ENCODE measurements around the gene MARCHF10. TPM values are rescaled to one million over a fixed set of nuclear protein-coding genes. Genes with fewer than 3 reads are reported as not detected.

The MARCHF10 gene
- total RNA-seq, 2 experiments from 2014 or later, result not detected

DNA sequence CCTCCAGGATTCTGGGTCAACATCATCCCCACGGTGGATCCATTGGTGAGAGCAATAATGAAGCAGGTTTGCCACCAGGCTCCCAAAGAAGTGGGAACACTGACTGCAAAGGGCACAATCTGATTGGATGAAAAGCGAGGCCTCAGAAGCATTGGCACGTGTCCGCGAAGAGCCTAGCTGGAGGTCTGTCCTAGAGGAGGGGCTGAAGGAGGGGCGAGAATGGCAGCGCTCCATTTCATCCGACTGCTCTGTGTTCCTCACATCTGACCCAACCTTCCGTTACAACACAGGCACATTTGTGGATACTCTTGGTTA is 100.7 kb downstream of the MARCHF10 start:
- no peak for DNase-seq
- H3K27ac Mint-ChIP-seq, result no peak overlapping the region
- H3K27me3 Mint-ChIP-seq, result peaks cover 18% of the 10 kb centered on the region
- POLR2A ChIA-PET, result interaction anchor here (0.6 kb wide), 1 partner anchor 19 kb away, joined by 3 read pairs; no protein-coding TSS in a partner anchor
- TF ChIP-seq CTCF (IDR thresholded peaks at IDR 0.05), result no peak
- intact Hi-C loops (cut with micrococcal nuclease), result no loop called here
- H3K36me3 Mint-ChIP-seq (ENCODE audit: low read depth), result no peaks in the 10 kb centered on the region
- H3K9me3 Mint-ChIP-seq, result peaks cover 4% of the 10 kb centered on the region
- H3K4me3 Mint-ChIP-seq, result no peak overlapping the region
- ATAC-seq, result no peak
- peaks cover 17% of the 10 kb centered on the region for H3K4me1 Mint-ChIP-seq (ENCODE audit: low read depth)
- CTCF ChIA-PET, result no interaction called here

DNA sequence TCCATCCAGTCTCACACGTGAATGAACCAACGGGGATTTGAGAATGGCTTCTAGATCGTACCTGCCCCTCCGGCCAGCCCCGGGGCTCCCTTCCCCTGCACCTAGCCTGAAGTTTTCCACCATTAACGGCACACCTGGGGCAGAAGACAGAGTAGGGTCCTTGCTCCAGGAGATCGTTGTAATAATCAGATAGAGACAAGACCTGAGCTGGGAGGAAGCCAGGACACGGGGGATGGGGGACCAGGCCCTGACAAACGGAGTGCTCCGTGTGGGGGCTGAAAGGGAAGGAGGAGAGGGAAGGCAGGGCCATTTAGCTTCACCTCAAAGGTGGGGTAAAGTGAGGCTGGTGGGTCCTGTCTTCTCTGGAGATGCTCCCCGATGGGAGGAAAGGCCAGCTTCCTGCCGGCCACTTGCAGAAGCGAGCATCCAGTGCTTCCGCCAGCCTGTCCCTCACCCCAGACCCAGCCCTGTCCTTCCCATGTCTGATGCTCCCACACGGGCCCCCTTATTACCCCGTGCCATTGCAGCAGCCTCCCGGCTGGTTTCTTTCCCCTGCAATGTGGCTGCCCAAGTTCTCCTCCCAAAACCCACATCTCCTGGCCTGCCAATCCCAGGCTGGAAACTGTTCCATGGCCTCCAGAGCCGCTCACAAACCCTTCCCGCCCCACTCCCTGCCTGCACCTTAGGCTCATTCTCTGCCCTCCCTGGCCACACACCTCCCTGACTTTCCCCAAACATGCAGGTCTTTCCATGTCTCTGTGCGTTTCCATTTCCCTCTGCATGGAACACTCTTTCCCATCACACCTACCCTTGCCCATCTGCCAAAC is 101.3 kb downstream of the MARCHF10 start:
- CTCF ChIA-PET, result no interaction called here
- DNase-seq (no peak), ATAC-seq (no peak)
- TF ChIP-seq CTCF (IDR thresholded peaks at IDR 0.05), result no peak
- Mint-ChIP-seq H3K4me3 (no peak overlapping the region), H3K36me3 (ENCODE audit: low read depth) (no peaks in the 10 kb centered on the region), H3K27me3 (peaks cover 20% of the 10 kb centered on the region), H3K27ac (no peak overlapping the region), H3K9me3 (peaks cover 4% of the 10 kb centered on the region), H3K4me1 (ENCODE audit: low read depth) (peaks cover 17% of the 10 kb centered on the region)
- POLR2A ChIA-PET, result interaction anchor here (1.7 kb wide), 1 partner anchor 14 kb away, joined by 4 read pairs; no protein-coding TSS in a partner anchor
- intact Hi-C loops (cut with micrococcal nuclease), result no loop called here

DNA sequence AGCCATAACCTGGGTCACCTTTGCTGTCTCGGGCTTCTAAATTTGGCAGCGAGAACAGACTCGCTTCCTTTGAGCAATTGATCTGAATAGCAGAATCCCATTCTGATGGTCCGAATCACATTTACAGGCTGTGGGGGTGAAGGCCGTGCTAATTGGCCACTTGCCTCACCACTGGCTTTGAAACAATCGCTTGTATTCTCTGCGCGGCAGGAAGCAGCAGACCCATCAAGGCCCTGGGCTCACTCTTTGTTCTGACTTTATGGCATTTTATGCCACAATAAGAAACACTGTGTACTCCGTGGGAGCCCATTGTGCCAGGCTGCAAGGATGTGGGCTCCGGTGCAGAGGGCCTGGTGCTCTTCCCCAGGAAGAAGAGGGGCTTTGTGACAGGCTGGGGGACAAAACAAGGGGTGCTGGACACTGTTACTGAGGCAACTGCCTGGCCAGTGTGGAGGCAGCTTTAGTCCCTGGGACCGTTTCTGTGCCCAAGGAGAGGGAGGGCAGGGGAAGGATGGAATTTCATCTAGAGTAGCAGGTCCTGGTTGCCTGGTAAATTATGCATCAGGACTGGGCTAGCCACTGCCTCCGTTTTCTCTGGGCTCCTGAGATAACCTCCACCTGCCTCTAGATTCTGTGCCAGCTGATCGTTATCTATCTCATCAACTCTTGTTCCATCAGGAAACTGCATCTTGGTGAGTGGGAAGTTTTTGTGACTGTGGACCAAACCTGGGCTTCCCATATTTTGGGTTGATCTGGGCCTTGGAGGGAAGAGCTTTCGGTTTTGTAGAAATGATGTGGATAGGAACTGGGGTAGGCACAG is 102.1 kb downstream of the MARCHF10 start:
- CTCF ChIA-PET, result interaction anchor here (1.4 kb wide), 1 partner anchor 263 kb away, joined by 4 read pairs; no protein-coding TSS in a partner anchor
- H3K4me1 Mint-ChIP-seq (ENCODE audit: low read depth), result peaks cover 17% of the 10 kb centered on the region
- H3K27ac Mint-ChIP-seq, result no peak overlapping the region
- TF ChIP-seq CTCF (IDR thresholded peaks at IDR 0.05), result no peak
- intact Hi-C loops (cut with micrococcal nuclease), result no loop called here
- peaks cover 20% of the 10 kb centered on the region for H3K27me3 Mint-ChIP-seq
- POLR2A ChIA-PET, result interaction anchor here (1.7 kb wide), 1 partner anchor 15 kb away, joined by 4 read pairs; no protein-coding TSS in a partner anchor
- ATAC-seq (no peak), DNase-seq (no peak)
- H3K4me3 Mint-ChIP-seq, result no peak overlapping the region
- peaks cover 4% of the 10 kb centered on the region for H3K9me3 Mint-ChIP-seq
- no peaks in the 10 kb centered on the region for H3K36me3 Mint-ChIP-seq (ENCODE audit: low read depth)

- no peak for ATAC-seq
- ChIA-PET CTCF (interaction anchor here (1.4 kb wide), 1 partner anchor 264 kb away, joined by 4 read pairs; no protein-coding TSS in a partner anchor), POLR2A (interaction anchor here (1.7 kb wide), 1 partner anchor 15 kb away, joined by 4 read pairs; no protein-coding TSS in a partner anchor)
- Mint-ChIP-seq H3K36me3 (ENCODE audit: low read depth) (no peaks in the 10 kb centered on the region), H3K27me3 (peaks cover 20% of the 10 kb centered on the region), H3K9me3 (peaks cover 4% of the 10 kb centered on the region), H3K27ac (no peak overlapping the region), H3K4me3 (peak overlapping the region; percentile 53), H3K4me1 (ENCODE audit: low read depth) (peaks cover 17% of the 10 kb centered on the region)
- intact Hi-C loops (cut with micrococcal nuclease), result no loop called here
- peak; percentile 11 for DNase-seq
- no peak for TF ChIP-seq CTCF (IDR thresholded peaks at IDR 0.05)
These were observed 102.8 kb downstream of the MARCHF10 start for GRCh38 chr17:62705156-62705777.

All from activated CD8-positive, alpha-beta T cell treated with anti-CD3 and anti-CD28 coated beads for 36 hours (primary cell).